Esophagus squamous epithelium (tissue), 4 donors: ENCODE results near the gene STXBP5L.

Source experiments
- CTCF ChIP-seq, 6 experiments: fragments of 450-650 bp in 4 of 6; fragments of 200-600 bp in 2 of 6; sonication (generic) in 2 of 6; IDR thresholded peaks; one replicate each; pipeline ENCODE4 v1.5.1; 2016 to 2019; ENCODE audit warnings: antibody characterized with exemption in 6 of 6, mild to moderate bottlenecking in 4 of 6, moderate library complexity in 4 of 6
- POLR2A ChIP-seq, 4 donors: fragments of 450-650 bp; IDR thresholded peaks; one replicate each; pipeline ENCODE4 v1.6.1; 2017; ENCODE audit warnings: antibody characterized with exemption in 4 of 4, mild to moderate bottlenecking in 4 of 4, moderate library complexity in 3 of 4

GRCh38 chr3:121063628-121064027 lies 155.6 kb downstream of the STXBP5L start:
- TF ChIP-seq POLR2A (IDR thresholded peaks at IDR 0.05): no peak
- no peak for TF ChIP-seq CTCF (IDR thresholded peaks at IDR 0.05)
